ENCODE results near the gene CDK13.
"Not testable (repeated sequence)": the region's sequence is repeated elsewhere in the genome, so short reads cannot be mapped to it uniquely, and the experiment has no call there.

Gene CDK13

DNA sequence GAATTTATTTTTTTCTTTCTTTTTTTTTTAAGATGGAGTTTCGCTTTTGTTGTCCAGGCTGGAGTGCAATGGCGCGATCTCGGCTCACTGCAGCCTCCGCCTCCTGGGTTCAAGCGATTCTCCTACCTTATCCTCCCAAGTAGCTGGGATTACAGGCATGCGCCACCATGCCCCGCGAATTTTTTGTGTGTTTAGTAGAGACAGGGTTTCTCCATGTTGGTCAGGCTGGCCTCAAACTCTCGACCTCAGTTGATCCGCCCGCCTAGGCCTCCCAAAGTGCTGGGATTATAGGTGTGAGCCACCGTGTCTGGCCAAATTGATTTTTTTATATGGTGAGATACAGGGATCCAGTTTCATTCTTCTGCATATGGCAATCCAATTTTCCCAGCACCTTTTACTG, 189.8 kb downstream of the CDK13 start:
- H3K18ac ChIP-seq (ENCODE audit: low read depth in 1 of 2, low read length in 2 of 2); H2AFZ ChIP-seq (ENCODE audit: low read depth, low read length); H3K23ac ChIP-seq (ENCODE audit: low read length in 2 of 2); H3K27me3 ChIP-seq (ENCODE audit: control insufficient read depth in 1 of 2, insufficient read depth in 1 of 2, low read length in 2 of 2); H3K4me3 ChIP-seq (ENCODE audit: insufficient read depth in 1 of 2, low read depth in 1 of 2, low read length in 2 of 2); H2BK15ac ChIP-seq (ENCODE audit: low read depth, poor library complexity, severe bottlenecking); H3K4me1 ChIP-seq (ENCODE audit: control insufficient read depth, insufficient read depth, low read depth, low read length); H3K36me3 ChIP-seq (ENCODE audit: control insufficient read depth in 1 of 2, insufficient read depth in 2 of 2, low read depth in 1 of 2, low read length in 2 of 2); H3K4me2 ChIP-seq (ENCODE audit: low read length, poor library complexity, severe bottlenecking); H3K9me3 ChIP-seq (ENCODE audit: control insufficient read depth, low read length); H2BK120ac ChIP-seq (ENCODE audit: low read depth, low read length); DNase-seq; H3K14ac ChIP-seq (ENCODE audit: low read length in 2 of 2); H2BK12ac ChIP-seq (ENCODE audit: low read length in 2 of 2); H3K79me1 ChIP-seq (replicated peaks; ENCODE audit: low read length, poor library complexity, severe bottlenecking); H3K9ac ChIP-seq (ENCODE audit: low read length); H3K27ac ChIP-seq (ENCODE audit: low read length, poor library complexity, severe bottlenecking); H3K4ac ChIP-seq (ENCODE audit: low read depth in 1 of 2, low read length in 2 of 2); H4K91ac ChIP-seq (ENCODE audit: low read length); H2BK5ac ChIP-seq (ENCODE audit: low read depth, low read length, poor library complexity, severe bottlenecking); H2AK5ac ChIP-seq (ENCODE audit: low read length, severe bottlenecking); H4K8ac ChIP-seq (ENCODE audit: low read length): not testable (repeated sequence)
- 94% methylated on average over 11 of the region's 13 CpGs for WGBS

GRCh38 chr7:40141916-40142315, 191.9 kb downstream of the CDK13 start:
- H2BK120ac ChIP-seq (ENCODE audit: low read depth, low read length); H3K18ac ChIP-seq (ENCODE audit: low read depth in 1 of 2, low read length in 2 of 2); H3K27ac ChIP-seq (ENCODE audit: low read length, poor library complexity, severe bottlenecking); H3K4me3 ChIP-seq (ENCODE audit: insufficient read depth in 1 of 2, low read depth in 1 of 2, low read length in 2 of 2); H3K23ac ChIP-seq (ENCODE audit: low read length in 2 of 2); H3K4me1 ChIP-seq (ENCODE audit: control insufficient read depth, insufficient read depth, low read depth, low read length); H2BK15ac ChIP-seq (ENCODE audit: low read depth, poor library complexity, severe bottlenecking); H3K36me3 ChIP-seq (ENCODE audit: control insufficient read depth in 1 of 2, insufficient read depth in 2 of 2, low read depth in 1 of 2, low read length in 2 of 2); H4K8ac ChIP-seq (ENCODE audit: low read length); H2BK5ac ChIP-seq (ENCODE audit: low read depth, low read length, poor library complexity, severe bottlenecking); H3K27me3 ChIP-seq (ENCODE audit: control insufficient read depth in 1 of 2, insufficient read depth in 1 of 2, low read length in 2 of 2); H3K14ac ChIP-seq (ENCODE audit: low read length in 2 of 2); H3K9me3 ChIP-seq (ENCODE audit: control insufficient read depth, low read length); H3K9ac ChIP-seq (ENCODE audit: low read length); H2AFZ ChIP-seq (ENCODE audit: low read depth, low read length); H2AK5ac ChIP-seq (ENCODE audit: low read length, severe bottlenecking); H4K91ac ChIP-seq (ENCODE audit: low read length); H3K79me1 ChIP-seq (replicated peaks; ENCODE audit: low read length, poor library complexity, severe bottlenecking); DNase-seq; H3K4ac ChIP-seq (ENCODE audit: low read depth in 1 of 2, low read length in 2 of 2); H2BK12ac ChIP-seq (ENCODE audit: low read length in 2 of 2); H3K4me2 ChIP-seq (ENCODE audit: low read length, poor library complexity, severe bottlenecking): not testable (repeated sequence)
- 87% methylated on average over 5 of the region's 5 CpGs for WGBS

- not testable (repeated sequence) for H3K18ac ChIP-seq (ENCODE audit: low read depth in 1 of 2, low read length in 2 of 2); H4K91ac ChIP-seq (ENCODE audit: low read length); H3K9ac ChIP-seq (ENCODE audit: low read length); H3K9me3 ChIP-seq (ENCODE audit: control insufficient read depth, low read length); H3K4me3 ChIP-seq (ENCODE audit: insufficient read depth in 1 of 2, low read depth in 1 of 2, low read length in 2 of 2); H3K23ac ChIP-seq (ENCODE audit: low read length in 2 of 2); H3K27me3 ChIP-seq (ENCODE audit: control insufficient read depth in 1 of 2, insufficient read depth in 1 of 2, low read length in 2 of 2); H3K79me1 ChIP-seq (replicated peaks; ENCODE audit: low read length, poor library complexity, severe bottlenecking); DNase-seq; H3K36me3 ChIP-seq (ENCODE audit: control insufficient read depth in 1 of 2, insufficient read depth in 2 of 2, low read depth in 1 of 2, low read length in 2 of 2); H2BK120ac ChIP-seq (ENCODE audit: low read depth, low read length); H3K27ac ChIP-seq (ENCODE audit: low read length, poor library complexity, severe bottlenecking); H2BK15ac ChIP-seq (ENCODE audit: low read depth, poor library complexity, severe bottlenecking); H3K4me1 ChIP-seq (ENCODE audit: control insufficient read depth, insufficient read depth, low read depth, low read length); H2AK5ac ChIP-seq (ENCODE audit: low read length, severe bottlenecking); H2BK5ac ChIP-seq (ENCODE audit: low read depth, low read length, poor library complexity, severe bottlenecking); H2AFZ ChIP-seq (ENCODE audit: low read depth, low read length); H3K14ac ChIP-seq (ENCODE audit: low read length in 2 of 2); H3K4ac ChIP-seq (ENCODE audit: low read depth in 1 of 2, low read length in 2 of 2); H2BK12ac ChIP-seq (ENCODE audit: low read length in 2 of 2); H4K8ac ChIP-seq (ENCODE audit: low read length); H3K4me2 ChIP-seq (ENCODE audit: low read length, poor library complexity, severe bottlenecking)
- 81% methylated on average over 2 of the region's 3 CpGs for WGBS
Observed at GRCh38 chr7:40145596-40146130, 195.6 kb downstream of the CDK13 start.

DNA sequence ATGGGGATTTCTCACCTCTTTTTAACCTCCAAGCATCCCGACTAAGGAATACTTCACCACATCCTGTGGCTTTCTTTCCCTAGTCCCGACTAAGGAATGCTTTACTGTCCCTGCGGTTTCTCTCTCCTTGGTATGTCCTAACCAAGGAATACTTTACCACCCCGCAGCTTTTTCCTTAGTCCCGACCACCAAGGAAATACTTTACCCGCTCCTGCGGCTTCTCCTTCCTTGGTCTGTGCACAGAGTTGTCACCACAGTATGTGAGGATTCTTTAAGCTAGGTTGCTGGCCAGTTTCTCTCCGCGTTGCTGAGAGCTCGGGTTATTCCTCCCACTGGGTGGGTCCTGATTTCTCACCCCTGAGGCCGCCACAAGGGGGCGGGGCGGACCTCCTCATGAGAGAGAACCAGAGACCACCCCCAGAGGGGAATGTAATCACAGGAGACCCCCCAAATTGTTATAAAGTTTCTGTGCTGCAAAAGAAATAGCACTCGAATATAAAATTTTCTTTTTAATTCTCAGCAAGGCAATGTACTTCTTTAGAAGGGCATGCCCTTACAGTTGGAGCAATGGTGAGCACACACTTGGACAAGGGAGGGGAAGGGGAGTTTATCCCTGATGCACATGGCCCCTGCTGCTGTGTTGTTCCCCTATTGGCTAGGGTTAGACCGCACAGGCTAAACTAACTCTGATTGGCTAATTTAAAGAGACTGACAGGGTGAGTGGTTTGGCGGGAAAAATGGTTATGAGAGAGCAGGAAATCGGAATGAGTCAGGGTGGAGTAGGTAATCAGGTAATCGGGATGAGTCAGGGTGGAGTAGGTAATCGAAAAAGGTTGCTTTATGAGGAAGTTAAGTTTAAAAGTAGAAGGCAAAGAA, 197.6 kb downstream of the CDK13 start:
- DNase-seq: peak; percentile 4
- no peak overlapping the region for H3K14ac ChIP-seq (ENCODE audit: low read length in 2 of 2)
- H4K91ac ChIP-seq (ENCODE audit: low read length): no peak overlapping the region
- no peak overlapping the region for H3K23ac ChIP-seq (ENCODE audit: low read length in 2 of 2)
- H2BK5ac ChIP-seq (ENCODE audit: low read depth, low read length, poor library complexity, severe bottlenecking): no peak overlapping the region
- H2AK5ac ChIP-seq (ENCODE audit: low read length, severe bottlenecking): no peak overlapping the region
- no peak overlapping the region for H3K4ac ChIP-seq (ENCODE audit: low read depth in 1 of 2, low read length in 2 of 2)
- peak overlapping the region; percentile 22 for H3K4me2 ChIP-seq (ENCODE audit: low read length, poor library complexity, severe bottlenecking)
- no peak overlapping the region for H3K27ac ChIP-seq (ENCODE audit: low read length, poor library complexity, severe bottlenecking)
- no peak overlapping the region for H3K9ac ChIP-seq (ENCODE audit: low read length)
- H3K79me1 ChIP-seq (replicated peaks; ENCODE audit: low read length, poor library complexity, severe bottlenecking): no peaks in the 10 kb centered on the region
- H3K36me3 ChIP-seq (ENCODE audit: control insufficient read depth in 1 of 2, insufficient read depth in 2 of 2, low read depth in 1 of 2, low read length in 2 of 2): no peaks in the 10 kb centered on the region
- H3K18ac ChIP-seq (ENCODE audit: low read depth in 1 of 2, low read length in 2 of 2): no peak overlapping the region
- H4K8ac ChIP-seq (ENCODE audit: low read length): no peak overlapping the region
- WGBS: 87% methylated on average over 17 of the region's 19 CpGs
- no peak overlapping the region for H3K4me3 ChIP-seq (ENCODE audit: insufficient read depth in 1 of 2, low read depth in 1 of 2, low read length in 2 of 2)
- no peak overlapping the region for H2AFZ ChIP-seq (ENCODE audit: low read depth, low read length)
- H3K27me3 ChIP-seq (ENCODE audit: control insufficient read depth in 1 of 2, insufficient read depth in 1 of 2, low read length in 2 of 2): no peaks in the 10 kb centered on the region
- no peak overlapping the region for H2BK12ac ChIP-seq (ENCODE audit: low read length in 2 of 2)
- no peak overlapping the region for H2BK15ac ChIP-seq (ENCODE audit: low read depth, poor library complexity, severe bottlenecking)
- no peaks in the 10 kb centered on the region for H3K9me3 ChIP-seq (ENCODE audit: control insufficient read depth, low read length)
- H3K4me1 ChIP-seq (ENCODE audit: control insufficient read depth, insufficient read depth, low read depth, low read length): no peaks in the 10 kb centered on the region
- H2BK120ac ChIP-seq (ENCODE audit: low read depth, low read length): no peak overlapping the region

Data from mesenchymal stem cell (in vitro differentiated cells and primary cell).